Right lobe of liver (tissue), 6 donors: ENCODE results near the gene TOMM34. TPM values are rescaled to one million over a fixed set of nuclear protein-coding genes. Genes with fewer than 3 reads are reported as not detected.

Experiments used
- ATAC-seq, 4 donors: fragments of 200-7000 bp; cut with Tn5 transposase; one replicate each; pipeline ENCODE4 v1.9.1; 2020; ENCODE audit warnings: mild to moderate bottlenecking in 4 of 4, moderate library complexity in 4 of 4
- DNase-seq, 3 donors: peaks; one replicate each; pipeline ENCODE4 v3.0.0-alpha.2; 2020
- H3K27ac ChIP-seq, 3 donors: fragments of 200-600 bp; one replicate each; pipeline ENCODE4 v1.8.0; 2022
- H3K27me3 ChIP-seq, 2 donors: fragments of 200-600 bp; one replicate each; pipeline ENCODE4 v1.8.0; 2022
- H3K36me3 ChIP-seq, 4 donors: fragments of 200-600 bp; sonication (generic) in 1 of 4; one replicate each; pipeline versions ENCODE4 v1.5.1 to v1.8.0; 2017 to 2022; ENCODE audit warnings: control low read depth in 1 of 4
- H3K4me1 ChIP-seq, 4 donors: fragments of 200-600 bp; sonication (generic) in 1 of 4; one replicate each; pipeline versions ENCODE4 v1.5.1 to v1.8.0; 2017 to 2022; ENCODE audit warnings: control low read depth in 1 of 4
- H3K4me3 ChIP-seq, 3 donors: fragments of 200-600 bp; one replicate each; pipeline ENCODE4 v1.8.0; 2022
- H3K9me3 ChIP-seq, 4 donors: fragments of 200-600 bp; sonication (generic) in 1 of 4; one replicate each; pipeline versions ENCODE4 v1.5.1 to v1.8.0; 2017 to 2022; ENCODE audit warnings: control low read depth in 1 of 4
- POLR2A ChIP-seq: fragments of 450-650 bp; IDR thresholded peaks from one replicate; pipeline ENCODE4 v1.6.1; 2017; ENCODE audit warnings: antibody characterized with exemption, mild to moderate bottlenecking
- WGBS: methylation state at CpG from one replicate; pipeline ENCODE4 v1.1.6; 2018; ENCODE audit warnings: low coverage, low lambda C conversion rate; ENCODE audit not compliant: insufficient coverage; ENCODE audit errors: missing lambda C conversion rate; 5-methylcytosine and 5-hydroxymethylcytosine counted together
- intact Hi-C, 2 donors: fragments of 100-400 bp; cut with DNase I; formaldehyde crosslinking; loops; one replicate each; pipeline versions ENCODE4 v1.11.2 to v1.14.1; 2022
- total RNA-seq, 6 experiments: library from RNA; depleted of rRNA in 2 of 6; stranded (reverse); fragments of >200 nt in 2 of 6; fragmentation: NEBNext Ultra II Directional in 3 of 6; extraction: Animal tissue kit (Norgen Biotek cat#: 25700) in 3 of 6; gene quantifications; one replicate each; pipeline versions ENCODE4 v1.1.0 to v1.2.4, GENCODE V29; 2016 to 2023
- TF ChIP-seq, protein P1 (sequence below), 4 donors: fragments of 200-600 bp in 3 of 4; fragments of 450-650 bp in 1 of 4; IDR thresholded peaks; one replicate each; pipeline versions ENCODE4 v1.5.1 to v1.8.0; 2016 to 2022; ENCODE audit warnings: antibody characterized with exemption in 4 of 4, mild to moderate bottlenecking in 2 of 4
- donor health status: DM: no; HTN: yes; CAD: no.
- donor health status: DM: no; HTN: no; CAD: no.
- donor health status: DM: no; HTN: no; CAD: no.
- donor health status: DM: no; HTN: yes; CAD: no.
- donor health status: DM: no; HTN: yes; CAD: no.

TOMM34 gene
- total RNA-seq, 6 experiments from 2014 or later = 6.7 to 17.7 (median 10.0) TPM

DNA sequence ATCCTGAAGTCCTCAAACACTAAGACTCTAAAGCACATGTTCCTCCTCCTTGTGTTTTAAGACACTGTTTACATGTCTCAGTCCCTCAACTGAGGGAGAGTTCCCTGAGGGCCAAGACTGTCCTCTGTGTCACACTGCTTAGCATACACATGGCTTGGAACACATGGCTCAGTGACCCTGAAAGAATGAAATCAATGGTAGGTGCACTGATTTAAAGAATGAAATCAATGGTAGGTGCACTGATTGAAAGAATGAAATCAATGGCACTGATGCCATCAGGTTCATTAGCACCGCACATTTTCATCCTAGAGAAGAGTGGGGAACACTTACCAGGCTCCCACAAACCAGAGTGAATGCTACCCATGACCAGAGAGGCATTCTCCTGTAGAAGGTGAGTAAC is 9.8 kb downstream of the TOMM34 start:
- Histone ChIP-seq H3K4me3 (no peak overlapping the region), H3K9me3 (no peaks in the 10 kb centered on the region), H3K36me3 (peaks cover 0 to 44% (median 11%) of the 10 kb centered on the region in 4 donors), H3K27ac (no peak overlapping the region), H3K4me1 (peaks cover 0 to 20% (median 6%) of the 10 kb centered on the region in 4 donors), H3K27me3 (no peaks in the 10 kb centered on the region)
- no peak for DNase-seq
- TF ChIP-seq POLR2A = no peak
- TF ChIP-seq, protein P1, sequence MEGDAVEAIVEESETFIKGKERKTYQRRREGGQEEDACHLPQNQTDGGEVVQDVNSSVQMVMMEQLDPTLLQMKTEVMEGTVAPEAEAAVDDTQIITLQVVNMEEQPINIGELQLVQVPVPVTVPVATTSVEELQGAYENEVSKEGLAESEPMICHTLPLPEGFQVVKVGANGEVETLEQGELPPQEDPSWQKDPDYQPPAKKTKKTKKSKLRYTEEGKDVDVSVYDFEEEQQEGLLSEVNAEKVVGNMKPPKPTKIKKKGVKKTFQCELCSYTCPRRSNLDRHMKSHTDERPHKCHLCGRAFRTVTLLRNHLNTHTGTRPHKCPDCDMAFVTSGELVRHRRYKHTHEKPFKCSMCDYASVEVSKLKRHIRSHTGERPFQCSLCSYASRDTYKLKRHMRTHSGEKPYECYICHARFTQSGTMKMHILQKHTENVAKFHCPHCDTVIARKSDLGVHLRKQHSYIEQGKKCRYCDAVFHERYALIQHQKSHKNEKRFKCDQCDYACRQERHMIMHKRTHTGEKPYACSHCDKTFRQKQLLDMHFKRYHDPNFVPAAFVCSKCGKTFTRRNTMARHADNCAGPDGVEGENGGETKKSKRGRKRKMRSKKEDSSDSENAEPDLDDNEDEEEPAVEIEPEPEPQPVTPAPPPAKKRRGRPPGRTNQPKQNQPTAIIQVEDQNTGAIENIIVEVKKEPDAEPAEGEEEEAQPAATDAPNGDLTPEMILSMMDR (IDR thresholded peaks at IDR 0.05) = no peak
- intact Hi-C loops = no loop called here
- WGBS = no CpG with 5 or more reads among the region's 1 CpG
- ATAC-seq = no peak

DNA sequence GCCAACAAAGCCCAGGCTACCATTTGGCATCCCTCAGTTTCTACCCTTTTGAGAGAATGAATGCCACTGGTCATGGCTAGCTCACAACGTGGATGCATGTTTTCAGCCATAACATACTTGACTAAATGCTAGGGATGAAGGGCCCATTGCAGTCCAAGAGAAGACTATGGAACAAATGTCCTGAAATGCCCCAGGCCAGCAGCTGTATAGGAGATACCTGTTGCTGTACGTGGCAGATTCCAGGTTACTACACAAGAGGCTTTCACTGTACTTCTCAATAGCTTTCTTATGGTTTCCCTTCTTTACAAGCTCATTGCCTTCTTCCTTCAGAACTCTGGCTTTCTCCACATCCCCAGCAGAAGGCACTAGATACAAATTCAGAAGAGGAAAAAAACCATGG is 11.7 kb downstream of the TOMM34 start:
- WGBS = 70% methylated on average over 1 of the region's 2 CpGs
- TF ChIP-seq, protein P1 (IDR thresholded peaks at IDR 0.05) = no peak
- no peak for TF ChIP-seq POLR2A
- ATAC-seq = no peak

DNA sequence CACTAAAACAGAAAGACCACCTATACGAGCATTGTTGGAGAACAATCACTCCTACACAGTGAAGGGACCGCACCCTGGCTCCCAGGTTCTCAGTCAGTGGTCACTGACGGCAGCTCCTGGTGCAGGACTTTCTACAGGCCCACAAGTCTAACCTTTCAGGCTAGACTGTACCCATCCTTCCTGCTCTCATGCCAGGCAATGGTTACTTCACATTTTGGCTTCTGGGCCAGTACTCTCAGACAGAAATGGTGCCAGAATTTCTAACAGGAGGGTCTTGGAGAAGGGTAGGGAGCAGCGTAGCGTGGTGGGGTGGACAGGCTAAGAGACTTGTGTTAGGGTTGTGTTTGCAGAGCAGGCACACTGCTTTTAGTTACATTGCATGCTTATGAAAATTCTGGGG is 12.1 kb downstream of the TOMM34 start:
- Histone ChIP-seq H3K27ac (peak overlapping the region in 1 of 3 donors; percentile 68), H3K4me1 (peaks cover 0 to 20% (median 6%) of the 10 kb centered on the region in 4 donors), H3K36me3 (peaks cover 0 to 41% (median 5%) of the 10 kb centered on the region in 4 donors), H3K4me3 (no peak overlapping the region), H3K9me3 (no peaks in the 10 kb centered on the region), H3K27me3 (no peaks in the 10 kb centered on the region)
- WGBS = 83% methylated on average over 1 of the region's 5 CpGs
- intact Hi-C loops = no loop called here
- DNase-seq (no peak), ATAC-seq (no peak)
- TF ChIP-seq POLR2A = no peak
- TF ChIP-seq, protein P1 (IDR thresholded peaks at IDR 0.05) = no peak

More for the DNA sequence above, 11.7 kb downstream of the TOMM34 start:
- no peak for DNase-seq
- Histone ChIP-seq H3K27me3 (no peaks in the 10 kb centered on the region), H3K27ac (no peak overlapping the region), H3K36me3 (peaks cover 0 to 37% (median 5%) of the 10 kb centered on the region in 4 donors), H3K4me1 (peaks cover 0 to 20% (median 6%) of the 10 kb centered on the region in 4 donors), H3K4me3 (no peak overlapping the region), H3K9me3 (no peaks in the 10 kb centered on the region)
- intact Hi-C loops = no loop called here

DNA sequence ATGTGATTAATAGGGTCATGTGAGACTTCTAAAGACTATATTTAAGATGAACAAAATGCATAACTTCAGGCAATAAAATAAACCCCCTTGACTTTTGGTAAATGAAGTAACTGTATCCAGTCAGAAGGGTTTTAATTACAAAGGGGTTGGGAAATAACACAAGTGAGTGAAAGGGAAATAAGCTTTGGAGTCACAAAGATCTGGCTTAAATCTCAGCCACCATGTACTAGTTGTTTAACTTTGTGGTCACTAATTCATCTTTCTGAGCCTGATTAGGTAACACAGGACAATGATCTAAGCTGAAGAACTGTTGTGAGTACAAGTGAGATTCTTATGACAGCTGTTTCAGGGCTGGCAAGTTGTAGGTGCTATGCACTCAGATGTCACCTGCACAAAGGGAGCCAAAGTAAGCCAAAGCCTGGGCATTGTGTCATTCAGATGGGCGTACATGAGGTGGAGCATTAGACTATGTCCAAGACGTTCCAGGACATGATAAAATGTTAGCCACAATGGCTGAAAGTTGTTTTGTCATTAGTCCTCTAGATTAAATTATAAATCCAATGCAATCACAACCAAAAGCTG is 13.8 kb downstream of the TOMM34 start:
- TF ChIP-seq POLR2A = no peak
- TF ChIP-seq, protein P1 (IDR thresholded peaks at IDR 0.05) = no peak
- Histone ChIP-seq H3K36me3 (peaks cover 0 to 51% (median 8%) of the 10 kb centered on the region in 4 donors), H3K9me3 (no peaks in the 10 kb centered on the region), H3K4me3 (no peak overlapping the region), H3K27me3 (no peaks in the 10 kb centered on the region), H3K4me1 (peaks cover 0 to 20% (median 6%) of the 10 kb centered on the region in 4 donors), H3K27ac (peak overlapping the region in 2 of 3 donors; percentile 68 to 83)
- intact Hi-C loops = no loop called here
- 32% methylated on average over 2 of the region's 2 CpGs for WGBS
- DNase-seq (peak in 1 of 3 donors; percentile 65), ATAC-seq (peak; percentile 45 to 88 (median 70))
